ENCODE data around the gene ELOVL6. TPM values are rescaled to one million over a fixed set of nuclear protein-coding genes. Genes with fewer than 3 reads are reported as not detected.

ELOVL6 gene
- total and polyA plus RNA-seq, 9 of the 15 experiments (the other 6 are each of a cell fraction or from before 2014, with no cell fraction given) = 18.3 to 82.6 (median 46.0) TPM

DNA sequence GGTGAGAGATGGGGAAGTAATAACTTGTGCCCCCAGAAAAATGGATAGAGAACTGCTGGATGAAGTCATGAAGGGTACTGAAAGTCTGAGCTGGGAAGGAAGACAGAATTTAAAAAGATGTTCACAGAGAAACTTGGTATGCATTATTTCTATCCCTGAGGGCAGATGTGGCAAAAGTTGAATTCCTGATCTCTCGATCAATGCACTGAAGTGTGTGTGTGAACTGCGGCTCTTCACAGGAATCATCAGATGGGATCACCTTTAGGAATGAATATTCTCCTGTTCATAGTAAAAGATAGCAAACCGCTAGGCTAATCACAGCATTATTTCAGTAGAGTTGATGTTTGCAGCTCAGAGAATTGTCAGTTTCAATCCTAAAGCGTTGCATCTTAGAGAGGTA is 86.4 kb downstream of the ELOVL6 start:
- TF ChIP-seq PHB (CRISPR knock-in tag; IDR thresholded peaks at IDR 0.05) (no peak), FOXA1 (IDR thresholded peaks at IDR 0.05; ENCODE audit: borderline replicate concordance) (no peak), NFRKB (IDR thresholded peaks at IDR 0.05; ENCODE audit: low read depth) (no peak)
- TF ChIP-seq, protein P1, sequence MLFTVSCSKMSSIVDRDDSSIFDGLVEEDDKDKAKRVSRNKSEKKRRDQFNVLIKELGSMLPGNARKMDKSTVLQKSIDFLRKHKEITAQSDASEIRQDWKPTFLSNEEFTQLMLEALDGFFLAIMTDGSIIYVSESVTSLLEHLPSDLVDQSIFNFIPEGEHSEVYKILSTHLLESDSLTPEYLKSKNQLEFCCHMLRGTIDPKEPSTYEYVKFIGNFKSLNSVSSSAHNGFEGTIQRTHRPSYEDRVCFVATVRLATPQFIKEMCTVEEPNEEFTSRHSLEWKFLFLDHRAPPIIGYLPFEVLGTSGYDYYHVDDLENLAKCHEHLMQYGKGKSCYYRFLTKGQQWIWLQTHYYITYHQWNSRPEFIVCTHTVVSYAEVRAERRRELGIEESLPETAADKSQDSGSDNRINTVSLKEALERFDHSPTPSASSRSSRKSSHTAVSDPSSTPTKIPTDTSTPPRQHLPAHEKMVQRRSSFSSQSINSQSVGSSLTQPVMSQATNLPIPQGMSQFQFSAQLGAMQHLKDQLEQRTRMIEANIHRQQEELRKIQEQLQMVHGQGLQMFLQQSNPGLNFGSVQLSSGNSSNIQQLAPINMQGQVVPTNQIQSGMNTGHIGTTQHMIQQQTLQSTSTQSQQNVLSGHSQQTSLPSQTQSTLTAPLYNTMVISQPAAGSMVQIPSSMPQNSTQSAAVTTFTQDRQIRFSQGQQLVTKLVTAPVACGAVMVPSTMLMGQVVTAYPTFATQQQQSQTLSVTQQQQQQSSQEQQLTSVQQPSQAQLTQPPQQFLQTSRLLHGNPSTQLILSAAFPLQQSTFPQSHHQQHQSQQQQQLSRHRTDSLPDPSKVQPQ (CRISPR knock-in tag; IDR thresholded peaks at IDR 0.05; ENCODE audit: borderline replicate concordance) = no peak
- TF ChIP-seq, protein P2, sequence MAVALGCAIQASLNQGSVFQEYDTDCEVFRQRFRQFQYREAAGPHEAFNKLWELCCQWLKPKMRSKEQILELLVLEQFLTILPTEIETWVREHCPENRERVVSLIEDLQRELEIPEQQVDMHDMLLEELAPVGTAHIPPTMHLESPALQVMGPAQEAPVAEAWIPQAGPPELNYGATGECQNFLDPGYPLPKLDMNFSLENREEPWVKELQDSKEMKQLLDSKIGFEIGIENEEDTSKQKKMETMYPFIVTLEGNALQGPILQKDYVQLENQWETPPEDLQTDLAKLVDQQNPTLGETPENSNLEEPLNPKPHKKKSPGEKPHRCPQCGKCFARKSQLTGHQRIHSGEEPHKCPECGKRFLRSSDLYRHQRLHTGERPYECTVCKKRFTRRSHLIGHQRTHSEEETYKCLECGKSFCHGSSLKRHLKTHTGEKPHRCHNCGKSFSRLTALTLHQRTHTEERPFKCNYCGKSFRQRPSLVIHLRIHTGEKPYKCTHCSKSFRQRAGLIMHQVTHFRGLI (CRISPR knock-in tag; IDR thresholded peaks at IDR 0.05) = no peak
- ChIA-PET CTCF (ENCODE audit: low intra/inter-chr PET ratio) (no interaction called here), POLR2A (interaction anchor here (0.6 kb wide), 1 partner anchor 15 kb away, joined by 3 read pairs; no protein-coding TSS in a partner anchor)
- in situ Hi-C loops (cut with MboI) (no loop called here), intact Hi-C loops (cut with micrococcal nuclease) (no loop called here)
- peaks cover 0 to 5% of the 10 kb centered on the region in 2 experiments; a peak in 1 of 5 replicates for H3K4me1 ChIP-seq (replicated peaks in 1 of 2; ENCODE audit: control insufficient read depth in 2 of 2, insufficient read depth in 2 of 2, low read length in 2 of 2)
- FAIRE-seq (no peak), DNase-seq (ENCODE audit: extremely low read depth in 1 of 4, low spot score in 3 of 4) (no peak), ATAC-seq (no peak)
- no peaks in the 10 kb centered on the region for H3K9me3 ChIP-seq (replicated peaks; ENCODE audit: control insufficient read depth, insufficient read depth, low read depth, low read length)
- no peak overlapping the region for H3K9ac ChIP-seq (ENCODE audit: insufficient read depth in 1 of 2, low read depth in 2 of 2, low read length in 2 of 2)
- BruUV-seq (replicated peaks) = no TSS peak
- no peak overlapping the region for H3K4me2 ChIP-seq (ENCODE audit: insufficient read depth, low read length)
- H3K4me3 ChIP-seq = no peak overlapping the region
- peaks cover 45% of the 10 kb centered on the region for H3K36me3 ChIP-seq (ENCODE audit: control insufficient read depth, insufficient read depth, low read length)
- 91% methylated on average over 4 of the region's 4 CpGs for WGBS (ENCODE audit: insufficient coverage, low coverage, missing lambda C conversion rate)
- H2AFZ ChIP-seq (ENCODE audit: low read depth, low read length) = no peak overlapping the region
- H4K20me1 ChIP-seq (replicated peaks; ENCODE audit: control insufficient read depth, insufficient read depth, low read length) = no peaks in the 10 kb centered on the region
- no peaks in the 10 kb centered on the region for H3K9me1 ChIP-seq (ENCODE audit: control insufficient read depth, insufficient read depth, low read length)
- no peaks in the 10 kb centered on the region for H3K27me3 ChIP-seq (ENCODE audit: control insufficient read depth in 2 of 2, insufficient read depth in 2 of 2, low read length in 2 of 2)
- peaks cover 24% of the 10 kb centered on the region; the same call in 2 of the 3 replicates for H3K79me2 ChIP-seq (ENCODE audit: control insufficient read depth, insufficient read depth, low read length)
- no peak overlapping the region for H3K27ac ChIP-seq (ENCODE audit: extremely low read depth, low read depth, low read length)
